ENCODE results near the gene RPS15.
"Not testable (repeated sequence)": the region's sequence is repeated elsewhere in the genome, so short reads cannot be mapped to it uniquely, and the experiment has no call there.

RPS15 gene

GRCh38 chr19:1434040-1434366 is 4.2 kb upstream of the RPS15 start:
- no peaks in the 10 kb centered on the region for H3K27me3 ChIP-seq (replicated peaks; ENCODE audit: control insufficient read depth, insufficient read depth, low read length, poor library complexity, severe bottlenecking)
- H3K9me3 ChIP-seq (ENCODE audit: control insufficient read depth, low read length) = no peaks in the 10 kb centered on the region
- H3K4me1 ChIP-seq (ENCODE audit: control insufficient read depth, insufficient read depth, low read length, poor library complexity, severe bottlenecking) = peaks cover 5% of the 10 kb centered on the region
- DNase-seq = no peak
- no peak overlapping the region for H3K27ac ChIP-seq (ENCODE audit: insufficient read depth, low read length, poor library complexity, severe bottlenecking)
- H3K4me3 ChIP-seq (ENCODE audit: insufficient read depth, low read depth, low read length, poor library complexity, severe bottlenecking) = no peak overlapping the region
- peaks cover 59% of the 10 kb centered on the region for H3K36me3 ChIP-seq (ENCODE audit: control insufficient read depth, insufficient read depth, low read length)

GRCh38 chr19:1434577-1435060 is 3.6 kb upstream of the RPS15 start:
- peaks cover 55% of the 10 kb centered on the region for H3K36me3 ChIP-seq (ENCODE audit: control insufficient read depth, insufficient read depth, low read length)

GRCh38 chr19:1435378-1435989 is 2.7 kb upstream of the RPS15 start:
- Histone ChIP-seq H3K27me3 (replicated peaks; ENCODE audit: control insufficient read depth, insufficient read depth, low read length, poor library complexity, severe bottlenecking) (no peaks in the 10 kb centered on the region), H3K4me1 (ENCODE audit: control insufficient read depth, insufficient read depth, low read length, poor library complexity, severe bottlenecking) (peaks cover 15% of the 10 kb centered on the region), H3K27ac (ENCODE audit: insufficient read depth, low read length, poor library complexity, severe bottlenecking) (no peak overlapping the region), H3K36me3 (ENCODE audit: control insufficient read depth, insufficient read depth, low read length) (peaks cover 58% of the 10 kb centered on the region), H3K9me3 (ENCODE audit: control insufficient read depth, low read length) (no peaks in the 10 kb centered on the region), H3K4me3 (ENCODE audit: insufficient read depth, low read depth, low read length, poor library complexity, severe bottlenecking) (no peak overlapping the region)
- no peak for DNase-seq

More at GRCh38 chr19:1434577-1435060, 3.6 kb upstream of the RPS15 start:
- Histone ChIP-seq H3K27ac (ENCODE audit: insufficient read depth, low read length, poor library complexity, severe bottlenecking) (no peak overlapping the region), H3K4me3 (ENCODE audit: insufficient read depth, low read depth, low read length, poor library complexity, severe bottlenecking) (no peak overlapping the region), H3K27me3 (replicated peaks; ENCODE audit: control insufficient read depth, insufficient read depth, low read length, poor library complexity, severe bottlenecking) (no peaks in the 10 kb centered on the region), H3K9me3 (ENCODE audit: control insufficient read depth, low read length) (no peaks in the 10 kb centered on the region), H3K4me1 (ENCODE audit: control insufficient read depth, insufficient read depth, low read length, poor library complexity, severe bottlenecking) (peaks cover 11% of the 10 kb centered on the region)
- DNase-seq = no peak

- Histone ChIP-seq H3K9me3 (ENCODE audit: control insufficient read depth, low read length) (no peaks in the 10 kb centered on the region), H3K4me1 (ENCODE audit: control insufficient read depth, insufficient read depth, low read length, poor library complexity, severe bottlenecking) (peaks cover 15% of the 10 kb centered on the region), H3K36me3 (ENCODE audit: control insufficient read depth, insufficient read depth, low read length) (peaks cover 62% of the 10 kb centered on the region), H3K27ac (ENCODE audit: insufficient read depth, low read length, poor library complexity, severe bottlenecking) (no peak overlapping the region), H3K4me3 (ENCODE audit: insufficient read depth, low read depth, low read length, poor library complexity, severe bottlenecking) (peak overlapping the region; percentile 98), H3K27me3 (replicated peaks; ENCODE audit: control insufficient read depth, insufficient read depth, low read length, poor library complexity, severe bottlenecking) (no peaks in the 10 kb centered on the region)
- no peak for DNase-seq
Observed at GRCh38 chr19:1437609-1438008, 587 bp upstream of the RPS15 start.

GRCh38 chr19:1438933-1439354 is 748 bp downstream of the RPS15 start:
- Histone ChIP-seq H3K4me3 (ENCODE audit: insufficient read depth, low read depth, low read length, poor library complexity, severe bottlenecking) (peak overlapping the region; percentile 98), H3K36me3 (ENCODE audit: control insufficient read depth, insufficient read depth, low read length) (peaks cover 48% of the 10 kb centered on the region), H3K27me3 (replicated peaks; ENCODE audit: control insufficient read depth, insufficient read depth, low read length, poor library complexity, severe bottlenecking) (no peaks in the 10 kb centered on the region), H3K27ac (ENCODE audit: insufficient read depth, low read length, poor library complexity, severe bottlenecking) (peak overlapping the region; percentile 90), H3K4me1 (ENCODE audit: control insufficient read depth, insufficient read depth, low read length, poor library complexity, severe bottlenecking) (peaks cover 15% of the 10 kb centered on the region), H3K9me3 (ENCODE audit: control insufficient read depth, low read length) (no peaks in the 10 kb centered on the region)
- DNase-seq = no peak

- H3K36me3 ChIP-seq (ENCODE audit: control insufficient read depth, insufficient read depth, low read length) = peaks cover 40% of the 10 kb centered on the region
- DNase-seq; H3K27me3 ChIP-seq (replicated peaks; ENCODE audit: control insufficient read depth, insufficient read depth, low read length, poor library complexity, severe bottlenecking); H3K9me3 ChIP-seq (ENCODE audit: control insufficient read depth, low read length); H3K27ac ChIP-seq (ENCODE audit: insufficient read depth, low read length, poor library complexity, severe bottlenecking): not testable (repeated sequence)
- H3K4me1 ChIP-seq (ENCODE audit: control insufficient read depth, insufficient read depth, low read length, poor library complexity, severe bottlenecking) = peaks cover 17% of the 10 kb centered on the region
- peak overlapping the region; percentile 98 for H3K4me3 ChIP-seq (ENCODE audit: insufficient read depth, low read depth, low read length, poor library complexity, severe bottlenecking)
Observed at GRCh38 chr19:1439525-1440417, 1.6 kb downstream of the RPS15 start.

GRCh38 chr19:1440418-1440801 is 2.2 kb downstream of the RPS15 start:
- H3K27ac ChIP-seq (ENCODE audit: insufficient read depth, low read length, poor library complexity, severe bottlenecking) = no peak overlapping the region
- no peaks in the 10 kb centered on the region for H3K9me3 ChIP-seq (ENCODE audit: control insufficient read depth, low read length)
- H3K4me1 ChIP-seq (ENCODE audit: control insufficient read depth, insufficient read depth, low read length, poor library complexity, severe bottlenecking) = peaks cover 19% of the 10 kb centered on the region
- no peak for DNase-seq
- H3K4me3 ChIP-seq (ENCODE audit: insufficient read depth, low read depth, low read length, poor library complexity, severe bottlenecking) = no peak overlapping the region
- H3K27me3 ChIP-seq (replicated peaks; ENCODE audit: control insufficient read depth, insufficient read depth, low read length, poor library complexity, severe bottlenecking) = peaks cover 2% of the 10 kb centered on the region
- H3K36me3 ChIP-seq (ENCODE audit: control insufficient read depth, insufficient read depth, low read length) = peaks cover 36% of the 10 kb centered on the region

GRCh38 chr19:1441022-1441426 is 2.8 kb downstream of the RPS15 start:
- H3K9me3 ChIP-seq (ENCODE audit: control insufficient read depth, low read length) = no peaks in the 10 kb centered on the region
- H3K27me3 ChIP-seq (replicated peaks; ENCODE audit: control insufficient read depth, insufficient read depth, low read length, poor library complexity, severe bottlenecking) = peaks cover 7% of the 10 kb centered on the region
- peaks cover 22% of the 10 kb centered on the region for H3K4me1 ChIP-seq (ENCODE audit: control insufficient read depth, insufficient read depth, low read length, poor library complexity, severe bottlenecking)
- H3K36me3 ChIP-seq (ENCODE audit: control insufficient read depth, insufficient read depth, low read length) = peaks cover 34% of the 10 kb centered on the region
- no peak overlapping the region for H3K27ac ChIP-seq (ENCODE audit: insufficient read depth, low read length, poor library complexity, severe bottlenecking)
- H3K4me3 ChIP-seq (ENCODE audit: insufficient read depth, low read depth, low read length, poor library complexity, severe bottlenecking) = no peak overlapping the region
- DNase-seq = no peak

GRCh38 chr19:1441677-1442438 is 3.7 kb downstream of the RPS15 start:
- H3K27me3 ChIP-seq (replicated peaks; ENCODE audit: control insufficient read depth, insufficient read depth, low read length, poor library complexity, severe bottlenecking) = peaks cover 16% of the 10 kb centered on the region
- no peak overlapping the region for H3K4me3 ChIP-seq (ENCODE audit: insufficient read depth, low read depth, low read length, poor library complexity, severe bottlenecking)
- peaks cover 34% of the 10 kb centered on the region for H3K36me3 ChIP-seq (ENCODE audit: control insufficient read depth, insufficient read depth, low read length)

More at GRCh38 chr19:1441677-1442438, 3.7 kb downstream of the RPS15 start:
- no peak for DNase-seq
- Histone ChIP-seq H3K4me1 (ENCODE audit: control insufficient read depth, insufficient read depth, low read length, poor library complexity, severe bottlenecking) (peaks cover 30% of the 10 kb centered on the region), H3K9me3 (ENCODE audit: control insufficient read depth, low read length) (no peaks in the 10 kb centered on the region), H3K27ac (ENCODE audit: insufficient read depth, low read length, poor library complexity, severe bottlenecking) (no peak overlapping the region)
